ENCODE measurements around the gene SCN4A.

DNA sequence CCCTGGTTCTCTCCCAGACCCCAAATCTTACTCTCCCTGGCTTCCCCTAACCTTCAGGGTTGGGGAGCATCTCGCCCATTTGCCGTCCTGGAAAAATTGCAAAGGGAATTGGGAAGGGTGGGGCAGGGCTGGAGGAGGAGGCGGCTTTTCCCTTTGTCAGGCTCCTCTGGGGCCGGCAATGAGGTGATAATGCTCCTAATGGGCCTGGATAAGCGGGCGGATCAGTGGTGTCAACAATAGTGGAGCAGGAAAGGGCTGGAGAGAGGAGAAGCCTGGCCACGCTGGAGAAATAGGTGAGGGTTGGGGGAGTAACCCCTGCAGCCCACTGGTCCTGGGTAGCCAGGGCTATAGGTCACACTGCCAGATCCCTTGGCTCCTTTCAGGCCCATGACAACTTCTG lies 12.3 kb downstream of the SCN4A start:
- no peak for TF ChIP-seq CTCF (IDR thresholded peaks at IDR 0.05)
- TF ChIP-seq POLR2A (IDR thresholded peaks at IDR 0.05) = no peak

Data from breast epithelium (tissue), 3 donors.